CD4-positive, alpha-beta memory T cell (primary cell): ENCODE measurements around the gene C9orf78. TPM values are rescaled to one million over a fixed set of nuclear protein-coding genes. Genes with fewer than 3 reads are reported as not detected.
A peak's percentile ranks its signal among the peaks of the same experiment; 100 is the strongest.

Source experiments
- CTCF ChIA-PET: fragments of 350-600 bp; sonication (Branson Sonifier 250); formaldehyde crosslinking; loops from one replicate; lab custom pipeline; 2021; ENCODE audit warnings: inconsistent platforms; ENCODE audit not compliant: partially characterized antibody; lab: Charles Lee
- POLR2A ChIA-PET: fragments of 350-600 bp; sonication (Branson Sonifier 250); formaldehyde crosslinking; loops from one replicate; lab custom pipeline; 2021; ENCODE audit not compliant: partially characterized antibody; lab: Charles Lee
- DNase-seq, 5 donors: peaks; one replicate each; pipeline versions ENCODE4 v3.0.0 to v3.0.0-alpha.2; 2020 to 2022; ENCODE audit warnings: mixed read lengths in 1 of 5
- H3K27ac ChIP-seq: one replicate; pipeline ENCODE4 v1.7.0; 2013; ENCODE audit warnings: low read depth, low read length
- H3K27me3 ChIP-seq: 2 replicates; pipeline ENCODE4 v1.7.0; 2013; ENCODE audit warnings: mild to moderate bottlenecking, low read length, moderate library complexity; ENCODE audit not compliant: insufficient read depth
- H3K36me3 ChIP-seq: 2 replicates; pipeline ENCODE4 v1.7.0; 2013; ENCODE audit warnings: mild to moderate bottlenecking, low read length, moderate library complexity; ENCODE audit not compliant: insufficient read depth
- H3K4me1 ChIP-seq: 2 replicates; pipeline ENCODE4 v1.7.0; 2013; ENCODE audit warnings: mild to moderate bottlenecking, low read length, moderate library complexity; ENCODE audit not compliant: insufficient read depth
- H3K4me3 ChIP-seq, 2 donors: one replicate each; pipeline ENCODE4 v1.7.0; 2013; ENCODE audit warnings: low read length in 2 of 2, mild to moderate bottlenecking in 1 of 2
- H3K9me3 ChIP-seq, 2 donors: one replicate each; pipeline ENCODE4 v1.7.0; 2013; ENCODE audit warnings: low read length in 2 of 2, control low read depth in 1 of 2; ENCODE audit not compliant: control insufficient read depth in 1 of 2
- H3K27ac Mint-ChIP-seq, 7 donors: one replicate each; pipeline ENCODE4 v1.8.0; 2020 to 2021; ENCODE audit warnings: mixed read lengths in 7 of 7, mild to moderate bottlenecking in 6 of 7, inconsistent platforms in 3 of 7, moderate library complexity in 3 of 7
- H3K27me3 Mint-ChIP-seq, 2 donors: one replicate each; pipeline ENCODE4 v1.8.0; 2020 to 2021; ENCODE audit warnings: mixed read lengths in 2 of 2
- H3K36me3 Mint-ChIP-seq, 2 donors: one replicate each; pipeline ENCODE4 v1.8.0; 2020 to 2021; ENCODE audit warnings: mixed read lengths in 2 of 2, inconsistent platforms in 1 of 2, mild to moderate bottlenecking in 1 of 2
- H3K4me1 Mint-ChIP-seq, 4 donors: one replicate each; pipeline ENCODE4 v1.8.0; 2020 to 2021; ENCODE audit warnings: mixed read lengths in 4 of 4, mild to moderate bottlenecking in 1 of 4
- H3K4me3 Mint-ChIP-seq, 8 donors: one replicate each; pipeline ENCODE4 v1.8.0; 2020 to 2021; ENCODE audit warnings: mixed read lengths in 8 of 8, mild to moderate bottlenecking in 7 of 8, moderate library complexity in 6 of 8, inconsistent platforms in 3 of 8
- H3K9me3 Mint-ChIP-seq, 8 donors: one replicate each; pipeline ENCODE4 v1.8.0; 2020 to 2021; ENCODE audit warnings: mixed read lengths in 8 of 8, mild to moderate bottlenecking in 5 of 8, inconsistent platforms in 3 of 8, moderate library complexity in 1 of 8
- intact Hi-C: fragments of 100-400 bp; cut with micrococcal nuclease; formaldehyde crosslinking; loops from one replicate; pipeline ENCODE4 v1.15.1; 2023
- polyA plus RNA-seq, 2 donors: library from polyadenylated mRNA; unstranded; fragments of 300-500 nt; fragmentation: Illumina TruSeq; gene quantifications; one replicate each; pipeline ENCODE4 v1.2.3, GENCODE V29; 2021
- total RNA-seq, 2 experiments: library from RNA; stranded (reverse); gene quantifications; one replicate each; pipeline ENCODE4 v1.2.3, GENCODE V29; 2021

The C9orf78 gene
- total and polyA plus RNA-seq, 4 experiments from 2014 or later: 95.5 to 206 (median 150) TPM

DNA sequence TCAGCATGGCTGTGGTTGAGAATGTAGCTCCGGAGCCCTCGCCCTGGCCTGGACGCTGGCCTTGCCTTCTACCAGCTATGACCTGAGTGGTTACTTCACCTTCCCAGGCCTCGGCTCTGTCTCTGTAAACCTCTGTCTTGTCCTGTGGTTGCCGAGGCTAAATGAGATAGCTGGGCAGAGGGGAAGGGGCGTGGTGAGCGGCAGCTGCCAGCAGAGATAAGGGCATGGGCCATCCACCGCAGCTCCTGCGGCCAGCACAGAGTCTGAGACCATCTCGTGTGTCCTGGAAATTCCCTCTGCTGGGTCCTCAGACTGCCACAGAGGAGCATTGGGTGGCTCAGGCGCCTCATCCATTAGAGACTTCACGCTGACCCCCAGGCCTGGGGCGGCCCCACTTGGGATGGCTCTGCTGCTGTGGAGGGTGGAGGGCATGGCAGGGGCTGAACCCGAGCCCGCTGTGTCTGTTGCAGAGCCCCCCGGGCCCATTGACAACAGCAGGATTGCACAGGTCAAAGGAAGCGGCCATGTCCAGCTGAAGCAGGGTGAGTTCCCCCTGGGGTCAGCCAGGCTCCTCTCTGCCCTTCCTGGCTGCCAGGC, 44.1 kb upstream of the C9orf78 start:
- Mint-ChIP-seq H3K9me3 (peaks cover 0 to 6% (median 0%) of the 10 kb centered on the region in 8 donors), H3K36me3 (peaks cover 25 to 42% of the 10 kb centered on the region in 2 donors), H3K4me1 (peaks cover 6 to 34% (median 13%) of the 10 kb centered on the region in 4 donors), H3K4me3 (no peak overlapping the region), H3K27me3 (no peaks in the 10 kb centered on the region), H3K27ac (peak overlapping the region in 3 of 7 donors; percentile 17 to 78 (median 74))
- H3K4me1 ChIP-seq: peaks cover 29% of the 10 kb centered on the region
- H3K27ac ChIP-seq: no peak overlapping the region
- no peak overlapping the region for H3K4me3 ChIP-seq
- H3K9me3 ChIP-seq: no peaks in the 10 kb centered on the region
- ChIA-PET POLR2A (interaction anchor here (1.5 to 18.1 kb wide), 4 partner anchors 10 to 160 kb away, joined by 5 to 423 read pairs (median 10); partner anchors contain the start of genes C9orf78 and USP20), CTCF (interaction anchor here (1.0 kb wide), 1 partner anchor 12 kb away, joined by 3 read pairs; no protein-coding TSS in a partner anchor)
- peaks cover 33% of the 10 kb centered on the region for H3K36me3 ChIP-seq
- no peak for DNase-seq
- intact Hi-C loops: no loop called here
- H3K27me3 ChIP-seq: no peaks in the 10 kb centered on the region

DNA sequence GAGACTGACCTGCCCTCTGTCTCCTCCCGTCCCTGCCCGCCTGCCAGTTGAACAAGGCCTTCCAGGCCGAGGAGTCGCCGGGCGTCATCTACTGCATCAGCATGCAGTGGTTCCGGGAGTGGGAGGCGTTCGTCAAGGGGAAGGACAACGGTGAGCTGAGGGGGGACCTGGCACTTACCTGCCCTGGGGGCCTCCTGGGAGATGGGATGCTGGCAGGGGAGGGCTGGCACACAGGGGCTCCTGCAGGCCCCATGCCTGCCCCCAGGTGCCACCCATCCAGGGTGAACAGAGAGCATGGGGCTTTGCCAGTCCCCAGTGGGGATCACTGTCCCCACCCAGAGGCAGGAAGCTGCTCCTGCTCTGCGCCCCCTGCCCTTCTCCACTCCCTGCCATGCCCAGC, 43.2 kb upstream of the C9orf78 start:
- H3K27me3 ChIP-seq: no peaks in the 10 kb centered on the region
- no peak for DNase-seq
- H3K9me3 ChIP-seq: no peaks in the 10 kb centered on the region
- H3K27ac ChIP-seq: no peak overlapping the region
- peaks cover 42% of the 10 kb centered on the region for H3K36me3 ChIP-seq
- H3K4me3 ChIP-seq: no peak overlapping the region
- peaks cover 33 to 48% of the 10 kb centered on the region in 2 donors for H3K36me3 Mint-ChIP-seq
- intact Hi-C loops: no loop called here
- ChIA-PET POLR2A (interaction anchor here (0.5 to 18.1 kb wide), 7 partner anchors 8 to 161 kb away, joined by 3 to 423 read pairs (median 5); partner anchors contain the start of genes C9orf78 and USP20), CTCF (interaction anchor here (1.0 kb wide), 1 partner anchor 11 kb away, joined by 3 read pairs; no protein-coding TSS in a partner anchor)
- peak overlapping the region in 5 of 7 donors; percentile 32 to 85 (median 78) for H3K27ac Mint-ChIP-seq
- peaks cover 0 to 6% (median 0%) of the 10 kb centered on the region in 8 donors for H3K9me3 Mint-ChIP-seq
- peaks cover 22% of the 10 kb centered on the region for H3K4me1 ChIP-seq
- H3K4me3 Mint-ChIP-seq: peak overlapping the region in 1 of 8 donors; percentile 36
- H3K4me1 Mint-ChIP-seq: peaks cover under 1 to 35% (median 11%) of the 10 kb centered on the region in 4 donors
- H3K27me3 Mint-ChIP-seq: no peaks in the 10 kb centered on the region

DNA sequence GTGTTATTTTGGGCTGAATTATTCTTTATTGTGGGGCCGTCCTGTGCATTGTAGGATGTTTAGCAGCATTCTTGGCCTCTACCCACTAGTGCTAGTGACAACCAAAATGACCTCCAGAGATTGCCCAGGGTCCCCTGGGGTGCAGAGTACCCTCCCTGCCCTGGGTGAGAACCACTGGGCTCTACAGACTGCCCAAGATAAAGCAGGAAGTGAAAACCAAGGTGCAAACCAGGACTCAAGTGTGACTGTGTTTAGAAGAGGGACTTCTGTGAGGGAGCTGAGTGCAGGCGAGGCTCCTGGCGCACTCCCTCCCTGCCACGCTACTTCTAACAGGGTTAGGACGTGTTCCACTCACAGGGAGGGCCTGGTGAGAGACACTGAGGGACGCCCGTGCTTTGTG, 41.7 kb upstream of the C9orf78 start:
- Mint-ChIP-seq H3K27ac (peak overlapping the region in 6 of 7 donors; percentile 48 to 87 (median 76)), H3K36me3 (peaks cover 40 to 51% of the 10 kb centered on the region in 2 donors), H3K27me3 (no peaks in the 10 kb centered on the region), H3K4me3 (peak overlapping the region in 2 of 8 donors; percentile 17 to 31), H3K9me3 (peaks cover 0 to 6% (median 0%) of the 10 kb centered on the region in 8 donors), H3K4me1 (peaks cover 8 to 45% (median 19%) of the 10 kb centered on the region in 4 donors)
- Histone ChIP-seq H3K27me3 (no peaks in the 10 kb centered on the region), H3K27ac (peak overlapping the region; percentile 2), H3K36me3 (peaks cover 33% of the 10 kb centered on the region), H3K4me1 (peaks cover 23% of the 10 kb centered on the region), H3K4me3 (no peak overlapping the region), H3K9me3 (no peaks in the 10 kb centered on the region)
- intact Hi-C loops: no loop called here
- POLR2A ChIA-PET: interaction anchor here (2.2 kb wide), 1 partner anchor 41 kb away, joined by 7 read pairs; the partner anchor contains the start of genes C9orf78 and USP20
- DNase-seq: no peak
- CTCF ChIA-PET: no interaction called here

DNA sequence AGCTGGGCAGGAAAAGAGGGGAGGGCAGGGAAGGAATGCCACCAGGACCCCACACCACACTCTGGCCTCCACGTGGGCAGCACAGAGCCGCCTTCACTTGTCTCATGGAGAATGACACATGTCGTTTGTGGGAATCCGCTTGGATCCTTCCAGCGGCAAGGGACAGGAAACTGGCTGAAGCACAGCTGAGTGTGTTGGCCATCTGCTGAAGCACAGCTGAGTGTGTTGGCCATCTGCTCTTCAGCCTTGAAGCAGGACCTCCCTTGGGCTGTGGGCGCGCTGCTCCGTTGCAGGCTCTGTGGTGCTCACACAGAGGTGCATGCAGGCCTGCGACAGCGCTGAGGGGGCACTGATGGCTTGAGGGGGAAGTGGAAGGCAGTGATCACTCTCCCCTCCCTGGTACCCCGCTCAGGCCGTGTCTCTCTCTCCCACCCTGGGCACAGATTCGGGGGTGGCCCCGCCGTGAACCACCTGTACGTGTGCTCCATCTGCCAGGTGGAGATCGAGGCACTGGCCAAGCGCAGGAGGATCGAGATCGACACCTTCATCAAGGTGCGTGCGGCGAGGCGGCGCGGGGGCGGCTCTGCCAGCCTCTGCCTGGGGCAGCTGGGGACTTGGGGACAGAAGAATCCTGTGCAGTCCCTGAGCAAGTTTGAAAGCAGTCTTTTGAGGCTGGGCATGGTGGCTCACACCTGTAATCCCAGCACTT, 40.8 kb upstream of the C9orf78 start:
- peaks cover 12 to 54% (median 27%) of the 10 kb centered on the region in 4 donors for H3K4me1 Mint-ChIP-seq
- peaks cover 0 to 6% (median 0%) of the 10 kb centered on the region in 8 donors for H3K9me3 Mint-ChIP-seq
- H3K4me3 Mint-ChIP-seq: no peak overlapping the region
- peaks cover 47 to 49% of the 10 kb centered on the region in 2 donors for H3K36me3 Mint-ChIP-seq
- Histone ChIP-seq H3K36me3 (peaks cover 33% of the 10 kb centered on the region), H3K27me3 (no peaks in the 10 kb centered on the region), H3K9me3 (no peaks in the 10 kb centered on the region), H3K4me1 (peaks cover 32% of the 10 kb centered on the region), H3K27ac (peak overlapping the region; percentile 28), H3K4me3 (no peak overlapping the region)
- H3K27ac Mint-ChIP-seq: peak overlapping the region in 3 of 7 donors; percentile 37 to 75 (median 41)
- H3K27me3 Mint-ChIP-seq: no peaks in the 10 kb centered on the region
- intact Hi-C loops: no loop called here
- DNase-seq: no peak
- ChIA-PET CTCF (interaction anchor here (1.0 kb wide), 1 partner anchor 9 kb away, joined by 3 read pairs; no protein-coding TSS in a partner anchor), POLR2A (interaction anchor here (1.0 to 2.2 kb wide), 2 partner anchors 41 to 132 kb away, joined by 6 to 7 read pairs; partner anchors contain the start of genes C9orf78 and USP20)

DNA sequence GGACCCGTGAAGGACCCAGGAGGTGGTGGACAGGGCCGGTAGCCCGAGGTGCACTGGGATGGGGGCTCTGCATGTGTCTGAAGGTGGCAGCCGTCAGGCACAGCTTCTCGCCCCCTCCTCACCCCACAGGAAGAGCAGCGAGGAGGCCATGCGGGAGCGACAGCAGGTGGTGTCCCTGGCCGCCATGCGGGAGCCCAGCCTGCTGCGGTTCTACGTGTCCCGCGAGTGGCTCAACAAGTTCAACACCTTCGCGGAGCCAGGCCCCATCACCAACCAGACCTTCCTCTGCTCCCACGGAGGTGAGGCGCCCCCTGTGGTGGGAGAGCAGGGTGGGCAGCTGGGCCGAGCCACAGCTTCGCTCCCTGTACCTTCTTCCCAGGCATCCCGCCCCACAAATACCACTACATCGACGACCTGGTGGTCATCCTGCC, 40.1 kb upstream of the C9orf78 start:
- H3K9me3 Mint-ChIP-seq: peaks cover 0 to 6% (median 0%) of the 10 kb centered on the region in 8 donors
- DNase-seq: no peak
- CTCF ChIA-PET: no interaction called here
- peaks cover 45 to 47% of the 10 kb centered on the region in 2 donors for H3K36me3 Mint-ChIP-seq
- Histone ChIP-seq H3K9me3 (no peaks in the 10 kb centered on the region), H3K4me1 (peaks cover 39% of the 10 kb centered on the region), H3K27me3 (no peaks in the 10 kb centered on the region), H3K36me3 (peaks cover 33% of the 10 kb centered on the region), H3K4me3 (no peak overlapping the region), H3K27ac (peak overlapping the region; percentile 28)
- H3K4me1 Mint-ChIP-seq: peaks cover 15 to 61% (median 32%) of the 10 kb centered on the region in 4 donors
- POLR2A ChIA-PET: interaction anchor here (1.0 to 2.2 kb wide), 2 partner anchors 40 to 133 kb away, joined by 6 to 7 read pairs; partner anchors contain the start of genes C9orf78 and USP20
- H3K27me3 Mint-ChIP-seq: no peaks in the 10 kb centered on the region
- H3K27ac Mint-ChIP-seq: peak overlapping the region in 1 of 7 donors; percentile 3
- no peak overlapping the region for H3K4me3 Mint-ChIP-seq
- intact Hi-C loops: no loop called here

DNA sequence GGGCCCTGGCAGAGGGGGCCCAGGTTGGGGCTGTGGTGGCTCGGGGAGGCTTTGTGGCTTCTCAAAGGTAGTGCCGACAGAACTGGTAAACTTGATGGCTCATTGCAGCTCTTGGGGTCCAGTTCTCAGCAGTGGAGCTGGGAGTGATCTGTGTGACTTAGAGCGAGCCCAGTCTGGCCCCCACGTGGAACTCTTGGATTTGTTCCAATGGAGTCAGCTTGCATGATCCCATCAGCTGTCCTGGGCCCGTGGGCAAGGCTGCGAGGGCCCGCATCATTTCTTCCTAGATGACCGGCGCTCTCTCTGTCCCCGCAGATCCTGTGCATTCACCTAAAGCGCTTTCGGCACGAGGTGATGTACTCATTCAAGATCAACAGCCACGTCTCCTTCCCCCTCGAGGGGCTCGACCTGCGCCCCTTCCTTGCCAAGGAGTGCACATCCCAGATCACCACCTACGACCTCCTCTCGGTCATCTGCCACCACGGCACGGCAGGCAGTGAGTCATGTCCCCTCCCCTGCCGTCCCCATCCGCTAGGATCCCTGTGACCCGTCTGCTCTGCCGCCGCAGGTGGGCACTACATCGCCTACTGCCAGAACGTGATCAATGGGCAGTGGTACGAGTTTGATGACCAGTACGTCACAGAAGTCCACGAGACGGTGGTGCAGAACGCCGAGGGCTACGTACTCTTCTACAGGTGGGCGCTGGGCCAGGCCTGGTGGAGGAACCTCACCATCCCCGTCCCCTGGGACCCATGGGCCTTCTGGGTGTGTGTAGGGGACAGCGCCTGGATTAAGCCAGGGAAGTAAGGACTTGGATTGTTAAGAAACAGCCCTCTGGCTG, 39.4 kb upstream of the C9orf78 start:
- peak overlapping the region in 6 of 7 donors; percentile 43 to 85 (median 68) for H3K27ac Mint-ChIP-seq
- no peaks in the 10 kb centered on the region for H3K9me3 ChIP-seq
- CTCF ChIA-PET: no interaction called here
- no peak overlapping the region for H3K4me3 ChIP-seq
- peak overlapping the region in 1 of 8 donors; percentile 22 for H3K4me3 Mint-ChIP-seq
- intact Hi-C loops: no loop called here
- no peak for DNase-seq
- H3K9me3 Mint-ChIP-seq: peaks cover 0 to 6% (median 0%) of the 10 kb centered on the region in 8 donors
- POLR2A ChIA-PET: interaction anchor here (16.5 kb wide), 1 partner anchor 12 kb away, joined by 423 read pairs; no protein-coding TSS in a partner anchor
- H3K36me3 ChIP-seq: peaks cover 33% of the 10 kb centered on the region
- H3K4me1 ChIP-seq: peaks cover 46% of the 10 kb centered on the region
- peaks cover 41 to 46% of the 10 kb centered on the region in 2 donors for H3K36me3 Mint-ChIP-seq
- H3K27me3 Mint-ChIP-seq: no peaks in the 10 kb centered on the region
- H3K27ac ChIP-seq: no peak overlapping the region
- no peaks in the 10 kb centered on the region for H3K27me3 ChIP-seq
- peaks cover 15 to 68% (median 38%) of the 10 kb centered on the region in 4 donors for H3K4me1 Mint-ChIP-seq
